DMS153 treated with DMSO at 0.1 percent for 48 hours (cell line): ENCODE data around the gene ATF1.
"Not testable (repeated sequence)": the region's sequence is repeated elsewhere in the genome, so short reads cannot be mapped to it uniquely, and the experiment has no call there.

Source experiments
- DNase-seq: peaks from one replicate; lab custom pipeline; 2025; ENCODE audit not compliant: unreplicated experiment; lab: John Stamatoyannopoulos, UW

Gene ATF1

GRCh38 chr12:50855218-50855617 is 91.3 kb downstream of the ATF1 start:
- not testable (repeated sequence) for DNase-seq

- DNase-seq: not testable (repeated sequence)
These were observed 91.8 kb downstream of the ATF1 start for GRCh38 chr12:50855679-50856078.

DNA sequence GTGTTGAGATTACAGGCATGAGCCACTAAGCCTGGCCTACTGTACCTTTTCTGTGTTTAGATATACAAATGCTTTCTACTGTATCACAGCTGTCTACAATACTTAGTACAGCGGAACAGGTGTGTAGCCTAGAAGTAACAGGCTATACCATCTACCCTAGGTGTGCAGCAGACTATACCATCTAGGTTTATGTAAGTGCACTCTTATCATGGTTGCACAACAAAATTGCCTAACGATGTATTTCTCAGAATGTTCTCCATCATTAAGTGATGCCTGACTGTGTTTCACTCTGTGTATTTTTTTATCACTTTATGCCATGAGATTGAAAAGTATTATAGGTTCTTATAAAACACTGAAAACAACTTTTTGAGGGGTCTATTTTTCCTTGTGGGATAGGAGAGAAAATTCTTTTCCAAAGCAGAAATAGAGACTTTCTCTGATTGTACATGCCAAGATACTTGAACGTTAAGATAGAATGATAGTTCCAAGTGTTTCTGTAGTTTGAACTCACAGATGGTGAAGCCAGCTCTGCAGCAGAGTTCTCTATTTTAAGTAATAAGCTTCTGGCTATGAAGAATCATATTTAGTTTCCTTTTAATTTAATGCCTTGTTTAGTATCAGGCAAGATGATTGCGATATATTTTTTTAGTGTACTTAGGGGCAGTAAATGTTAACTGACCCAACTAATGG is 95.9 kb downstream of the ATF1 start:
- DNase-seq: no peak

- DNase-seq: no peak
These were observed 98.4 kb downstream of the ATF1 start for GRCh38 chr12:50862316-50862715.

GRCh38 chr12:50865266-50865665 is 101.4 kb downstream of the ATF1 start:
- no peak for DNase-seq

GRCh38 chr12:50868881-50869280 is 105.0 kb downstream of the ATF1 start:
- not testable (repeated sequence) for DNase-seq
